Endothelial cell of umbilical vein (primary cell): ENCODE data around the gene KRT17. TPM values are rescaled to one million over a fixed set of nuclear protein-coding genes. Genes with fewer than 3 reads are reported as not detected.

ENCODE experiments used
- BruUV-seq: library from RNA; stranded (reverse); fragments of 400-500 nt; replicated peaks from 2 replicates; lab custom pipeline; 2021; lab: Mats Ljungman, UMichigan
- CTCF ChIA-PET: fragments of 300-600, 350-600 bp; sonication (Branson Sonifier 250); formaldehyde crosslinking; loops from one replicate; lab custom pipeline; 2021; ENCODE audit warnings: antibody characterized with exemption, inconsistent platforms; lab: Charles Lee
- POLR2A ChIA-PET: fragments of 300-600, 350-600 bp; sonication (Branson Sonifier 250); formaldehyde crosslinking; loops from one replicate; lab custom pipeline; 2021; ENCODE audit warnings: antibody characterized with exemption, inconsistent platforms; lab: Charles Lee
- DNase-seq: peaks from one replicate; pipeline ENCODE4 v3.0.0-alpha.2; 2011; ENCODE audit warnings: low read depth, low spot score
- FAIRE-seq: peaks from 2 replicates; lab custom pipeline; 2011; peaks lifted over from hg19 to GRCh38; lab: Jason Lieb, UNC
- H2AFZ ChIP-seq: 2 replicates; pipeline ENCODE4 v1.6.0; 2012; ENCODE audit warnings: low read depth, low read length, control low read depth, inconsistent platforms
- H3K27ac ChIP-seq: 2 replicates; pipeline ENCODE4 v1.5.1; 2011; ENCODE audit warnings: low read depth, mild to moderate bottlenecking, control low read depth, low read length, moderate library complexity; ENCODE audit not compliant: insufficient read depth
- H3K27me3 ChIP-seq, 2 experiments: 2 replicates each; pipeline versions ENCODE4 v1.6.0 to v1.6.1; 2011; ENCODE audit warnings: low read length in 2 of 2, mixed read lengths in 1 of 2; ENCODE audit not compliant: control insufficient read depth in 2 of 2, insufficient read depth in 2 of 2
- H3K36me3 ChIP-seq, 2 experiments: 2 replicates in 1 of 2; 3 replicates in 1 of 2; pipeline ENCODE4 v1.5.1; 2011; ENCODE audit warnings: low read length in 2 of 2, mild to moderate bottlenecking in 1 of 2, moderate library complexity in 1 of 2; ENCODE audit not compliant: control insufficient read depth in 2 of 2, insufficient read depth in 2 of 2; ENCODE audit errors: extremely low read depth in 1 of 2
- H3K4me1 ChIP-seq: 3 replicates; pipeline ENCODE4 v1.5.1; 2011; ENCODE audit warnings: mild to moderate bottlenecking, low read length; ENCODE audit not compliant: control insufficient read depth, insufficient read depth; ENCODE audit errors: extremely low read depth
- H3K4me2 ChIP-seq: 2 replicates; pipeline ENCODE4 v1.6.1; 2011; ENCODE audit warnings: low read length, control low read depth, mixed read lengths; ENCODE audit not compliant: insufficient read depth
- H3K4me3 ChIP-seq, 3 experiments: fragments of 200-600 bp in 1 of 3; sonication (generic), shearing (Covaris generic) in 1 of 3; replicated peaks in 1 of 3; 2 replicates each; pipeline ENCODE4 v1.5.1; 2011 to 2016; ENCODE audit warnings: control low read depth in 3 of 3, low read length in 3 of 3, mild to moderate bottlenecking in 2 of 3, inconsistent platforms in 1 of 3, low read depth in 1 of 3, moderate library complexity in 1 of 3; ENCODE audit not compliant: insufficient read depth in 1 of 3
- H3K79me2 ChIP-seq: 2 replicates; pipeline ENCODE4 v1.6.0; 2012; ENCODE audit warnings: low read length, inconsistent platforms; ENCODE audit not compliant: control insufficient read depth, insufficient read depth
- H3K9ac ChIP-seq: replicated peaks from 2 replicates; pipeline ENCODE3; 2011; ENCODE audit warnings: low read length, control low read depth; ENCODE audit not compliant: insufficient read depth; ENCODE audit errors: extremely low read depth
- H3K9me1 ChIP-seq: replicated peaks from 3 replicates; pipeline ENCODE4 v1.6.0; 2011; ENCODE audit warnings: mild to moderate bottlenecking, low read length; ENCODE audit not compliant: control insufficient read depth, insufficient read depth; ENCODE audit errors: extremely low read depth
- H3K9me3 ChIP-seq: replicated peaks from 2 replicates; pipeline ENCODE4 v1.5.1; 2012; ENCODE audit warnings: low read length, inconsistent platforms; ENCODE audit not compliant: control insufficient read depth, insufficient read depth
- H4K20me1 ChIP-seq: replicated peaks from 2 replicates; pipeline ENCODE3; 2011; ENCODE audit warnings: mild to moderate bottlenecking, low read length; ENCODE audit not compliant: control insufficient read depth, insufficient read depth; ENCODE audit errors: extremely low read depth
- CTCF ChIP-seq, 2 donors: IDR thresholded peaks; 1 replicate in 1 of 2; 2 replicates in 1 of 2; pipeline ENCODE4 v1.5.1; 2011; ENCODE audit warnings: low read length in 2 of 2, mild to moderate bottlenecking in 2 of 2, moderate library complexity in 2 of 2, control low read depth in 1 of 2, inconsistent platforms in 1 of 2, low read depth in 1 of 2; ENCODE audit not compliant: insufficient read depth in 1 of 2; ENCODE audit errors: extremely low read depth in 1 of 2
- EZH2 ChIP-seq: IDR thresholded peaks from 2 replicates; pipeline ENCODE4 v1.6.1; 2012; ENCODE audit warnings: borderline replicate concordance, low read depth, mild to moderate bottlenecking, moderate library complexity, low read length, inconsistent platforms; ENCODE audit not compliant: severe bottlenecking
- FOS ChIP-seq: IDR thresholded peaks from 2 replicates; pipeline ENCODE4 v1.6.1; 2011; ENCODE audit warnings: mild to moderate bottlenecking, low read length, moderate library complexity, borderline replicate concordance; ENCODE audit not compliant: insufficient read depth
- GATA2 ChIP-seq: IDR thresholded peaks from 2 replicates; pipeline ENCODE4 v1.7.0; 2011; ENCODE audit warnings: low read depth, mild to moderate bottlenecking, moderate library complexity, mixed read lengths, low read length; ENCODE audit not compliant: insufficient read length, insufficient read depth
- JUN ChIP-seq: IDR thresholded peaks from 2 replicates; pipeline ENCODE4 v1.6.1; 2011; ENCODE audit warnings: borderline replicate concordance, low read depth; ENCODE audit not compliant: insufficient read length, insufficient read depth
- MAX ChIP-seq: IDR thresholded peaks from 2 replicates; pipeline ENCODE4 v1.6.1; 2011; ENCODE audit not compliant: insufficient read depth, insufficient read length
- MYC ChIP-seq: IDR thresholded peaks from one replicate; pipeline ENCODE4 v1.6.1; 2011; ENCODE audit warnings: mild to moderate bottlenecking, low read depth, low read length
- POLR2A ChIP-seq: IDR thresholded peaks from 2 replicates; pipeline ENCODE4 v1.6.1; 2012; ENCODE audit warnings: low read depth, mild to moderate bottlenecking, control low read depth, low read length
- POLR2AphosphoS5 ChIP-seq: IDR thresholded peaks from 2 replicates; pipeline ENCODE4 v1.6.1; 2012; ENCODE audit warnings: low read depth, mild to moderate bottlenecking, control low read depth, low read length, moderate library complexity; ENCODE audit not compliant: insufficient read depth
- dilution Hi-C: fragments of 300-500 bp; cut with MboI; formaldehyde crosslinking; loops from one replicate; pipeline ENCODE4 v1.15.0; 2019; ENCODE audit warnings: low sequenced_read_pairs; ENCODE audit not compliant: extremely low pct_ligation_motif_present
- intact Hi-C: fragments of 100-400 bp; cut with micrococcal nuclease; formaldehyde crosslinking; loops from one replicate; pipeline ENCODE4 v1.10.0; 2022
- polyA plus RNA-seq, 4 experiments: library from polyadenylated mRNA; depleted of rRNA in 3 of 4; stranded (reverse) in 3 of 4; unstranded in 1 of 4; fragments of >200 nt; gene quantifications; 2 replicates each; pipeline versions ENCODE4 v1.2.1 to v1.2.3, GENCODE V29; 2011 to 2012; ENCODE audit warnings: missing spikeins in 1 of 4
- total RNA-seq: library from RNA; stranded (reverse); gene quantifications from 2 replicates; pipeline ENCODE4 v1.2.3, GENCODE V29; 2021

KRT17 gene
- total and polyA plus RNA-seq, 2 donors (not counting 3 experiments of a cell fraction or from before 2014, with no cell fraction given): 0.83 to 1.6 TPM

DNA sequence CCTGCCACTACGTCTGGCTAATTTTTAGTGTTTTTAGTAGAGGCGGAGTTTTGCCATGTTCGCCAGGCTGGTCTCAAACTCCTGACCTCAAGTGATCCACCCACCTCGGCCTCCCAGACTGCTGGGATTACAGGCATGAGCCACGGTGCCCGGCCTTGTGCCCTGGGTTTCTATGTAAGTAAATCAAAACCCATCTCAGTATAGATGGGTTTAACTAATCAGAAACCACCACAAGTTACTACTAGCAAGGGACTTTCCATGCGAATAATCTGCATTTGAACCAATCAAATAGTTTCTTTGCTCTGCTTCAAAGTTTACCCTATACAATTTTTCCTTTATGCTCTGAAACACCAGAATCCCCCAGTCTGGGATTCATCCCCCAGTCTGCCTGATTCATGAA, 47.8 kb upstream of the KRT17 start:
- CTCF ChIA-PET: interaction anchor here (1.0 kb wide), 1 partner anchor 9 kb away, joined by 3 read pairs; no protein-coding TSS in a partner anchor
- BruUV-seq: no TSS peak

DNA sequence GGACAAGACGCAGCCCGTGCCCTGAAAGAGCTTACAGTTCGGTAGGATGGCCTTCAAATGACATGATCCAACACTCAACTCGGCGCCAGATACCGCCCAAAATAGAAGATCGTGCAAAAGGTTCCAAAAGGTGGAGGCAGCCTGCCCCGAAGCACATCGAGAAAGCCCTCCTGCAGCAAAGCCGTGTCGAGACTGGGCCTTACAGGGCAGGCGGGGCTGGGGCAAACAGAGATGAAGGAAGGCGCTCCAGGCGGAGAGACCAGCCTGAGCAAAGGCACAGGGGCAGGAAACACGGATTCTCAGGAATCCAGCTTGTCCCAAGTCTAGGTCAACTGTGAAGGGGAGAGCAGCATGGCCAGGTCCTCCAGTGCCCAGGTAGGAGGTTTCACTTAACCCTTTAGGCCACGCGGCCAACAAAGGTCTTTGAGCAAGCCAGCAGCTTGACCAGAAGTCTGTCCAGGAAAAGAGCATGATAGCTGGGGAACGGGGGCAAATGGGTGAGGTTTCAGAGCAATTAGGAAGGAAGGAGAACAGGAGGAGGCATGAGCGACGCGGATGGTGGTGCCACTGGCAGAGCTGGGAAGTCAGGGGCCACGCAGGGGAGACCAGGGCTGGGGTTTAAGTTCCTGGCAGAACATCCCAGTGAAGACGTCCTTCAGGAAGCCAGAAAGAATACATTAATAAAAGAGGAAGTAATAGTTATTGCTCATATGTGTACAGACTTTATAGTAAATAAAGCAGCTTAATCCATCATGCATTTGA, 43.1 kb upstream of the KRT17 start:
- DNase-seq (no peak), FAIRE-seq (peak; percentile 75)
- H3K4me3 ChIP-seq: no peak overlapping the region
- no peaks in the 10 kb centered on the region for H3K79me2 ChIP-seq
- dilution Hi-C loops (no loop called here), intact Hi-C loops (loop anchor here (1.0 to 10.0 kb wide), 8 partner anchors 21 to 1023 kb away; partner anchors contain the start of genes EIF1 and SMARCE1)
- peak overlapping the region; percentile 71 for H3K4me2 ChIP-seq
- H3K36me3 ChIP-seq: no peaks in the 10 kb centered on the region
- BruUV-seq: no TSS peak
- peak overlapping the region; percentile 67 for H2AFZ ChIP-seq
- no peak overlapping the region for H3K27ac ChIP-seq
- no peaks in the 10 kb centered on the region for H3K9me3 ChIP-seq
- POLR2A ChIA-PET: interaction anchor here (1.0 to 2.1 kb wide), 2 partner anchors 21 to 22 kb away, joined by 3 to 13 read pairs; partner anchors contain the start of gene EIF1
- CTCF ChIA-PET: interaction anchor here (0.8 to 9.4 kb wide), 14 partner anchors 9 to 849 kb away, joined by 3 to 303 read pairs (median 6); partner anchors contain the start of gene EIF1
- H3K27me3 ChIP-seq: no peaks in the 10 kb centered on the region
- H3K9ac ChIP-seq: no peak overlapping the region
- no peaks in the 10 kb centered on the region for H4K20me1 ChIP-seq
- no peaks in the 10 kb centered on the region for H3K9me1 ChIP-seq
- TF ChIP-seq POLR2AphosphoS5 (no peak), JUN (no peak), MAX (no peak), CTCF (IDR thresholded peaks at IDR 0.05; ENCODE audit: extremely low read depth in 1 of 2, insufficient read depth in 1 of 2, low read depth in 1 of 2, low read length in 2 of 2) (no peak), POLR2A (no peak), FOS (no peak), GATA2 (no peak), MYC (no peak), EZH2 (no peak)
- peaks cover 23% of the 10 kb centered on the region for H3K4me1 ChIP-seq

More for the DNA sequence above, 47.8 kb upstream of the KRT17 start:
- H3K27me3 ChIP-seq: peaks cover 0 to 4% of the 10 kb centered on the region in 2 experiments
- no peak for TF ChIP-seq POLR2AphosphoS5
- TF ChIP-seq EZH2: no peak
- TF ChIP-seq JUN: no peak
- no peak for TF ChIP-seq MYC
- TF ChIP-seq MAX: no peak
- TF ChIP-seq GATA2: no peak
- TF ChIP-seq POLR2A: no peak
- TF ChIP-seq FOS: no peak
- peaks cover 9% of the 10 kb centered on the region for H3K4me1 ChIP-seq
- no peak for FAIRE-seq
- DNase-seq: no peak
- H3K36me3 ChIP-seq: no peaks in the 10 kb centered on the region
- H4K20me1 ChIP-seq: no peaks in the 10 kb centered on the region
- no peaks in the 10 kb centered on the region for H3K9me1 ChIP-seq
- H3K4me3 ChIP-seq: no peak overlapping the region
- intact Hi-C loops: no loop called here
- no peaks in the 10 kb centered on the region for H3K9me3 ChIP-seq
- no peak overlapping the region for H2AFZ ChIP-seq
- H3K79me2 ChIP-seq: no peaks in the 10 kb centered on the region
- no peak overlapping the region for H3K4me2 ChIP-seq
- dilution Hi-C loops: no loop called here
- H3K27ac ChIP-seq: no peak overlapping the region
- POLR2A ChIA-PET: no interaction called here
- no peak overlapping the region for H3K9ac ChIP-seq
